ENCODE results near the gene FBXW11. TPM values are rescaled to one million over a fixed set of nuclear protein-coding genes. Genes with fewer than 3 reads are reported as not detected.

The FBXW11 gene
- total RNA-seq, 4 donors from 2014 or later, result 40.7 to 76.7 (median 49.1) TPM

DNA sequence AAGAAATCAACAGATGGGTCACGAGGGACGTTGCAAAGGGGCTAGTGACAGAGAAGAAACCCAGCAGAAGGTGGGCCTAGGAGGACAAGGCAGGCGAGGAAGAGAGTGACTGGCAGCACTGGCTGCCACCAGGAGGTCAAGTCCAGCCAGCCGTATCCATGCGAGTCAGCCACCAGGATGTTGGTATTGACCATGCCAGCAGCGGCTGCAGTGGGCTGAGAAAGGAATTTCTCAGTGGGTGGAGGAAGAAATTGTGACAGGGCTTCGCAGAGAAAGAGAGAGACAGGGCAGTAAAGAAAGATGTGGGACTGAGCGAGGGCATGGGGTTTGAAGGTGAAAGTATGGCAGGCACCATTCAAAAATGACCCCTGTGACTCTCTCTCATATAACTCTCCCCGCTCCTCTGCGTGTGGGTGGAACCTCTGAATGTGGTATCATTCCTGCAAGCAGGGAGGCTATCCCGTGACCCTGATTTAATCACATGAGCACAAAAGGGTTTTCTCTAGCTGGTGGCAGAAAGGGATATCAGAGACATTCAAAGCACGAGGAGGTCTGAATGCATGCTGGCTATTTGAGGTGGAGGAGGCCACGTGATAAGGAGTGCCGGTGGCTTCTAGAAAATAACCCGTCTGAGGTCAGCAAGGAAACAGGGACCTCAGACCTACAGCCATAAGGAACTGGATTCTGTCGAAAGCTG lies 45.4 kb upstream of the FBXW11 start:
- Histone ChIP-seq H3K4me1 (no peaks in the 10 kb centered on the region), H3K4me3 (no peak overlapping the region), H3K36me3 (peaks cover 0 to 78% (median 0%) of the 10 kb centered on the region in 3 donors), H3K27ac (no peak overlapping the region), H3K27me3 (no peaks in the 10 kb centered on the region), H3K9me3 (no peaks in the 10 kb centered on the region)
- TF ChIP-seq POLR2A (IDR thresholded peaks at IDR 0.05), result no peak
- TF ChIP-seq, protein P1, sequence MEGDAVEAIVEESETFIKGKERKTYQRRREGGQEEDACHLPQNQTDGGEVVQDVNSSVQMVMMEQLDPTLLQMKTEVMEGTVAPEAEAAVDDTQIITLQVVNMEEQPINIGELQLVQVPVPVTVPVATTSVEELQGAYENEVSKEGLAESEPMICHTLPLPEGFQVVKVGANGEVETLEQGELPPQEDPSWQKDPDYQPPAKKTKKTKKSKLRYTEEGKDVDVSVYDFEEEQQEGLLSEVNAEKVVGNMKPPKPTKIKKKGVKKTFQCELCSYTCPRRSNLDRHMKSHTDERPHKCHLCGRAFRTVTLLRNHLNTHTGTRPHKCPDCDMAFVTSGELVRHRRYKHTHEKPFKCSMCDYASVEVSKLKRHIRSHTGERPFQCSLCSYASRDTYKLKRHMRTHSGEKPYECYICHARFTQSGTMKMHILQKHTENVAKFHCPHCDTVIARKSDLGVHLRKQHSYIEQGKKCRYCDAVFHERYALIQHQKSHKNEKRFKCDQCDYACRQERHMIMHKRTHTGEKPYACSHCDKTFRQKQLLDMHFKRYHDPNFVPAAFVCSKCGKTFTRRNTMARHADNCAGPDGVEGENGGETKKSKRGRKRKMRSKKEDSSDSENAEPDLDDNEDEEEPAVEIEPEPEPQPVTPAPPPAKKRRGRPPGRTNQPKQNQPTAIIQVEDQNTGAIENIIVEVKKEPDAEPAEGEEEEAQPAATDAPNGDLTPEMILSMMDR (IDR thresholded peaks at IDR 0.05), result no peak
- DNase-seq, result no peak

DNA sequence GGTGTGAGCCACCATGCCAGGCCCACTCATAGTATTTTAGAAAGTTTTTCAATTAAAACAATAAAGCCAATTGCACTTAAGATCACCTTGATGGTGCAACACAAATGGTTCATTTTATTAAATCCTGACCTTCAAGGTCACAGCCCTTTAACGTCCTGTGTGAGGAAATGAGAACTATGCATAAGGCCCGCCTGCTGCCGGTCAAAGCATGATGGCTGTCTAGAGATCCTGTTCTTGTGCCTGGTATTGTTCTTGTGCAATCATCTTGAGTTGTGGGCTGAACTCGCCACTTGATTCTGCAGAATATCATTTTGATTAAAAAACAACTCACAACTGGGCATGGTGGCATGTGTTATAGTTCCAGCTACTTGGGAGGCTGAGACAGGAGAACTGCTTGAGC lies 43.6 kb upstream of the FBXW11 start:
- H3K27me3 ChIP-seq, result no peaks in the 10 kb centered on the region
- no peak overlapping the region for H3K27ac ChIP-seq
- DNase-seq, result no peak
- H3K4me1 ChIP-seq, result no peaks in the 10 kb centered on the region
- H3K4me3 ChIP-seq, result no peak overlapping the region
- no peak for TF ChIP-seq POLR2A (IDR thresholded peaks at IDR 0.05)
- TF ChIP-seq, protein P1 (IDR thresholded peaks at IDR 0.05), result no peak
- no peaks in the 10 kb centered on the region for H3K9me3 ChIP-seq
- H3K36me3 ChIP-seq, result peaks cover 0 to 68% (median 0%) of the 10 kb centered on the region in 3 donors

DNA sequence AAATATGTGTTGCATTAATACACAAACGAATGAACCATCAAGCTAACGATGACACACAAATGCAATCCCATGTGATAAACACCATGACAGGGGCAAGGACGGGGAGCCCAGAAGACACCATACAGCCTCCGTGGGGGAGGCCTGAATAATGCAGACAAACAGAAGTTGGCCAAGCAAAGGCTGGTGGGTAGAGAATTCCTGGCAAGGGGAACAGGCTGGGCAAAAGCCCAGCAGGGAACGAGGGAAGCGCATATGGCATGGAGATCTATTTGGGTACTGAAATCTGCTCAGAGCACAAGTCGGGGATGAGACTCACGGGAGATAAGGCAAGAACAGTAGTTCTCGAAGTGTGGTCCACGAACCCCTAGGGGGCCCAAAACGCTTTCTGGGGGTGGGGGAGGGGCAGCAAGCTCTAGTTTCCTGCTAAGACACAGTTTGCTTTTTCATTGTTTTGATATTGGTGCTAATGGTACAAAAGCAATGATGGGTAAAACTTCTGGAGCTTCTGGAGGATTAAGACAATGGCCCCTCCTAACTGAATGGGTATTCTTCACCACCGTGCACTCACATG lies 42.9 kb upstream of the FBXW11 start:
- H3K27ac ChIP-seq, result no peak overlapping the region
- no peak overlapping the region for H3K4me3 ChIP-seq
- H3K4me1 ChIP-seq, result no peaks in the 10 kb centered on the region
- H3K27me3 ChIP-seq, result no peaks in the 10 kb centered on the region
- TF ChIP-seq, protein P1 (IDR thresholded peaks at IDR 0.05), result no peak
- no peak for TF ChIP-seq POLR2A (IDR thresholded peaks at IDR 0.05)
- DNase-seq, result no peak
- H3K9me3 ChIP-seq, result no peaks in the 10 kb centered on the region
- H3K36me3 ChIP-seq, result peaks cover 0 to 69% (median 0%) of the 10 kb centered on the region in 3 donors

DNA sequence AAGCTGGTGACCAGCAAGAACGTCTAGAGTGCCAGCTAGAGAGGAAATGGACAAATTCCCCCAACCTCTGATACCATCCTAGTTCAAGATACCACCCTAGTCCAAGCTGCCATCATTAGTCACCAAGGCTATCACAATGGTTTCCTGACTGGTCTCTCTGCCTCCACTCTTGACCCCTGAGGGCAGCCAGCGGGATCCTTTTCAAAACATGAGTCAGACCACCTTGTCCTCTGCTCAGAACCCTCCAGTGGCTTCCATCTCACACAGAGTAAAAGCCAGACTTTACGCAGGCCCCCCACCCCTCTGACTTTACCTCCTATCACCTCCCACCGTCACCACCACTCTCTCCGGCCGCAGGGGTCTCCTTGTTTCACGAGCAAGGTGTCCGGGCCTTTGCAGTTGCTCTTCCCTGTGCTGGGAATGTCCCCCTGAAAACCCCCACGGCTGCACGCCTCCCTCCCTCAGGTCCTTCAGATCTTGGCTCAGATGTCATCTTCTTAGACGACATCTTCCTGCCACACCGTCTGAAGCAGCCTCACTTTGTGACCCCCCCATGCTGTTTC lies 42.2 kb upstream of the FBXW11 start:
- no peak overlapping the region for H3K4me3 ChIP-seq
- H3K27me3 ChIP-seq, result no peaks in the 10 kb centered on the region
- peaks cover 0 to 69% (median 0%) of the 10 kb centered on the region in 3 donors for H3K36me3 ChIP-seq
- no peak overlapping the region for H3K27ac ChIP-seq
- H3K9me3 ChIP-seq, result no peaks in the 10 kb centered on the region
- no peak for DNase-seq
- TF ChIP-seq, protein P1 (IDR thresholded peaks at IDR 0.05), result no peak
- no peak for TF ChIP-seq POLR2A (IDR thresholded peaks at IDR 0.05)
- H3K4me1 ChIP-seq, result no peaks in the 10 kb centered on the region

DNA sequence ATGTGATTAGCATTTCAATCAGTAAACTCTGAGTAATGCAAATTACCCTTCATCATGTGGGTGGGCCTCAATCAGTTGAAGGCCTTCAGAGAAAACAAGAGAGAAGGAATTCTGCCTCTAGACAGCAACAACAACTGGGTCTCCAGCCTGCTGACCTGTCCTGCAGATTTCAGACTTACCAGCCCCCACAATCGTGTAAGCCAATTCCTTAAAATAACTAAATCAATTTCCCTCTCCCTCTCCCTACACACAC lies 41.7 kb upstream of the FBXW11 start:
- TF ChIP-seq, protein P1 (IDR thresholded peaks at IDR 0.05), result no peak
- no peak for TF ChIP-seq POLR2A (IDR thresholded peaks at IDR 0.05)
- no peaks in the 10 kb centered on the region for H3K9me3 ChIP-seq
- no peak for DNase-seq
- H3K36me3 ChIP-seq, result peaks cover 0 to 68% (median 0%) of the 10 kb centered on the region in 3 donors
- no peak overlapping the region for H3K27ac ChIP-seq
- H3K4me3 ChIP-seq, result no peak overlapping the region
- H3K27me3 ChIP-seq, result no peaks in the 10 kb centered on the region
- H3K4me1 ChIP-seq, result no peaks in the 10 kb centered on the region
